HG02981 (cell line): ENCODE results near the gene TM9SF4.
"Not testable (repeated sequence)": the region's sequence is repeated elsewhere in the genome, so short reads cannot be mapped to it uniquely, and the experiment has no call there.

Experiments used
- ATAC-seq: cut with Tn5 transposase; IDR thresholded peaks from one replicate; pipeline ENCODE4 v1.9.1; 2021; ENCODE audit warnings: mild to moderate bottlenecking, moderate library complexity; ENCODE audit not compliant: unreplicated experiment

The TM9SF4 gene

GRCh38 chr20:32089637-32090362 lies 19.7 kb upstream of the TM9SF4 start:
- no peak for ATAC-seq

- ATAC-seq, result no peak
Observed at GRCh38 chr20:32091888-32092346, 17.6 kb upstream of the TM9SF4 start.

GRCh38 chr20:32098786-32099185 lies 10.7 kb upstream of the TM9SF4 start:
- no peak for ATAC-seq

- ATAC-seq, result no peak
Observed at GRCh38 chr20:32108814-32109391, 611 bp upstream of the TM9SF4 start.

GRCh38 chr20:32110173-32110704 lies 725 bp downstream of the TM9SF4 start:
- ATAC-seq, result peak; percentile 20

GRCh38 chr20:32110727-32111126 lies 1.2 kb downstream of the TM9SF4 start:
- ATAC-seq, result no peak

- no peak for ATAC-seq
Observed at GRCh38 chr20:32111156-32111686, 1.7 kb downstream of the TM9SF4 start.

GRCh38 chr20:32111753-32112152 lies 2.2 kb downstream of the TM9SF4 start:
- ATAC-seq, result no peak

GRCh38 chr20:32112841-32113240 lies 3.3 kb downstream of the TM9SF4 start:
- no peak for ATAC-seq

GRCh38 chr20:32113591-32114260 lies 4.2 kb downstream of the TM9SF4 start:
- ATAC-seq, result no peak

- ATAC-seq, result no peak
Observed at GRCh38 chr20:32114305-32114960, 4.9 kb downstream of the TM9SF4 start.

GRCh38 chr20:32115211-32115767 lies 5.8 kb downstream of the TM9SF4 start:
- ATAC-seq, result no peak

GRCh38 chr20:32116079-32116521 lies 6.6 kb downstream of the TM9SF4 start:
- no peak for ATAC-seq

- not testable (repeated sequence) for ATAC-seq
Observed at GRCh38 chr20:32116796-32117195, 7.3 kb downstream of the TM9SF4 start.

- not testable (repeated sequence) for ATAC-seq
Observed at GRCh38 chr20:32118427-32118826, 8.9 kb downstream of the TM9SF4 start.

GRCh38 chr20:32119734-32120133 lies 10.2 kb downstream of the TM9SF4 start:
- no peak for ATAC-seq

GRCh38 chr20:32121908-32122307 lies 12.4 kb downstream of the TM9SF4 start:
- not testable (repeated sequence) for ATAC-seq

- ATAC-seq, result no peak
Observed at GRCh38 chr20:32123088-32123487, 13.6 kb downstream of the TM9SF4 start.

- no peak for ATAC-seq
Observed at GRCh38 chr20:32124916-32125454, 15.5 kb downstream of the TM9SF4 start.

GRCh38 chr20:32125506-32125905 lies 16.0 kb downstream of the TM9SF4 start:
- no peak for ATAC-seq
